Fibroblast of the aortic adventitia (primary cell): ENCODE results near the gene COL4A2. TPM values are rescaled to one million over a fixed set of nuclear protein-coding genes. Genes with fewer than 3 reads are reported as not detected.
A peak's percentile ranks its signal among the peaks of the same experiment; 100 is the strongest.

ENCODE experiments used
- DNase-seq: peaks from one replicate; pipeline ENCODE4 v3.0.0-alpha.2; 2010; ENCODE audit warnings: low read depth
- H3K4me3 ChIP-seq: 2 replicates; pipeline ENCODE4 v1.5.1; 2011; ENCODE audit warnings: low read depth, mild to moderate bottlenecking, control low read depth, low read length, moderate library complexity
- CTCF ChIP-seq: IDR thresholded peaks from 2 replicates; pipeline ENCODE4 v1.5.1; 2011; ENCODE audit warnings: mild to moderate bottlenecking, low read length, control low read depth, inconsistent platforms; ENCODE audit not compliant: insufficient read depth
- total RNA-seq: library from RNA; depleted of rRNA; stranded (reverse); fragments of >200 nt; gene quantifications from 2 replicates; pipeline ENCODE4 v1.2.3, GENCODE V29; 2012; ENCODE audit warnings: low replicate concordance

The COL4A2 gene
- total RNA-seq, 1 donor = 53.3 TPM

GRCh38 chr13:110271313-110271712 lies 35.8 kb upstream of the COL4A2 start:
- no peak overlapping the region for H3K4me3 ChIP-seq
- no peak for TF ChIP-seq CTCF
- DNase-seq = no peak

- no peak for DNase-seq
- no peak for TF ChIP-seq CTCF
- H3K4me3 ChIP-seq = no peak overlapping the region
These were observed 34.9 kb upstream of the COL4A2 start for GRCh38 chr13:110272227-110272626.

GRCh38 chr13:110272651-110273050 lies 34.4 kb upstream of the COL4A2 start:
- no peak for TF ChIP-seq CTCF
- H3K4me3 ChIP-seq = no peak overlapping the region
- no peak for DNase-seq

- TF ChIP-seq CTCF = no peak
- no peak for DNase-seq
- no peak overlapping the region for H3K4me3 ChIP-seq
These were observed 33.8 kb upstream of the COL4A2 start for GRCh38 chr13:110273254-110273653.

GRCh38 chr13:110274687-110275086 lies 32.4 kb upstream of the COL4A2 start:
- peak; percentile 27 for DNase-seq
- H3K4me3 ChIP-seq = no peak overlapping the region
- peak; percentile 33 for TF ChIP-seq CTCF

- H3K4me3 ChIP-seq = no peak overlapping the region
- no peak for DNase-seq
These were observed 31.0 kb upstream of the COL4A2 start for GRCh38 chr13:110275931-110276552.

More at GRCh38 chr13:110275931-110276552, 31.0 kb upstream of the COL4A2 start:
- no peak for TF ChIP-seq CTCF
